ENCODE measurements around the gene RXRB. TPM values are rescaled to one million over a fixed set of nuclear protein-coding genes. Genes with fewer than 3 reads are reported as not detected.

Gene RXRB
- total and polyA plus RNA-seq, 2 donors (not counting 3 experiments of a cell fraction or from before 2014, with no cell fraction given), result 43.4 to 44.4 TPM

GRCh38 chr6:33185190-33185589 is 15.3 kb downstream of the RXRB start:
- dilution Hi-C loops (cut with MboI; ENCODE audit: extremely low pct_ligation_motif_present, low sequenced_read_pairs), result no loop called here
- no peaks in the 10 kb centered on the region for H4K20me1 ChIP-seq (replicated peaks; ENCODE audit: control insufficient read depth, extremely low read depth, insufficient read depth, low read length)
- no TSS peak for BruUV-seq (replicated peaks)
- H3K9ac ChIP-seq (replicated peaks; ENCODE audit: extremely low read depth, insufficient read depth, low read length), result no peak overlapping the region
- no peaks in the 10 kb centered on the region for H3K9me1 ChIP-seq (replicated peaks; ENCODE audit: control insufficient read depth, extremely low read depth, insufficient read depth, low read length)
- H3K4me1 ChIP-seq (ENCODE audit: control insufficient read depth, extremely low read depth, insufficient read depth, low read length), result peaks cover 7% of the 10 kb centered on the region
- no peaks in the 10 kb centered on the region for H3K79me2 ChIP-seq (ENCODE audit: control insufficient read depth, insufficient read depth, low read length)
- H3K27me3 ChIP-seq (ENCODE audit: control insufficient read depth in 2 of 2, insufficient read depth in 2 of 2, low read length in 2 of 2), result peaks cover 0 to 11% of the 10 kb centered on the region in 2 experiments
- CTCF ChIA-PET, result no interaction called here
- DNase-seq (ENCODE audit: low read depth, low spot score) (no peak), FAIRE-seq (no peak)
- H3K4me2 ChIP-seq (ENCODE audit: insufficient read depth, low read length), result no peak overlapping the region
- H3K9me3 ChIP-seq (replicated peaks; ENCODE audit: control insufficient read depth, insufficient read depth, low read length), result no peaks in the 10 kb centered on the region
- no peak overlapping the region for H3K4me3 ChIP-seq (replicated peaks in 1 of 3; ENCODE audit: insufficient read depth in 1 of 3, low read depth in 1 of 3, low read length in 3 of 3)
- no peak overlapping the region for H2AFZ ChIP-seq (ENCODE audit: low read depth, low read length)
- intact Hi-C loops (cut with micrococcal nuclease), result no loop called here
- H3K27ac ChIP-seq (ENCODE audit: insufficient read depth, low read depth, low read length), result no peak overlapping the region
- no peaks in the 10 kb centered on the region for H3K36me3 ChIP-seq (ENCODE audit: control insufficient read depth in 2 of 2, extremely low read depth in 1 of 2, insufficient read depth in 2 of 2, low read length in 2 of 2)
- no peak for TF ChIP-seq MAX (IDR thresholded peaks at IDR 0.05; ENCODE audit: insufficient read depth, insufficient read length)
- no peak for TF ChIP-seq EZH2 (IDR thresholded peaks at IDR 0.05; ENCODE audit: borderline replicate concordance, low read depth, low read length, severe bottlenecking)
- TF ChIP-seq GATA2 (IDR thresholded peaks at IDR 0.05; ENCODE audit: insufficient read depth, insufficient read length, low read depth, low read length), result no peak
- POLR2A ChIA-PET, result no interaction called here

- intact Hi-C loops (cut with micrococcal nuclease), result no loop called here
- peak overlapping the region; percentile 98 for H2AFZ ChIP-seq (ENCODE audit: low read depth, low read length)
- dilution Hi-C loops (cut with MboI; ENCODE audit: extremely low pct_ligation_motif_present, low sequenced_read_pairs), result no loop called here
- ChIA-PET POLR2A (interaction anchor here (0.6 kb wide), 1 partner anchor 117 kb away, joined by 4 read pairs; no protein-coding TSS in a partner anchor), CTCF (no interaction called here)
- H3K36me3 ChIP-seq (ENCODE audit: control insufficient read depth in 2 of 2, extremely low read depth in 1 of 2, insufficient read depth in 2 of 2, low read length in 2 of 2), result no peaks in the 10 kb centered on the region
- no peak overlapping the region for H3K9ac ChIP-seq (replicated peaks; ENCODE audit: extremely low read depth, insufficient read depth, low read length)
- H3K4me1 ChIP-seq (ENCODE audit: control insufficient read depth, extremely low read depth, insufficient read depth, low read length), result peaks cover 7% of the 10 kb centered on the region
- H4K20me1 ChIP-seq (replicated peaks; ENCODE audit: control insufficient read depth, extremely low read depth, insufficient read depth, low read length), result no peaks in the 10 kb centered on the region
- BruUV-seq (replicated peaks), result no TSS peak
- FAIRE-seq, result peak; percentile 43
- H3K4me2 ChIP-seq (ENCODE audit: insufficient read depth, low read length), result no peak overlapping the region
- no peak overlapping the region for H3K27ac ChIP-seq (ENCODE audit: insufficient read depth, low read depth, low read length)
- H3K27me3 ChIP-seq (ENCODE audit: control insufficient read depth in 2 of 2, insufficient read depth in 2 of 2, low read length in 2 of 2), result peaks cover 0 to 7% of the 10 kb centered on the region in 2 experiments
- no peaks in the 10 kb centered on the region for H3K79me2 ChIP-seq (ENCODE audit: control insufficient read depth, insufficient read depth, low read length)
- H3K9me1 ChIP-seq (replicated peaks; ENCODE audit: control insufficient read depth, extremely low read depth, insufficient read depth, low read length), result no peaks in the 10 kb centered on the region
- no peak overlapping the region for H3K4me3 ChIP-seq (replicated peaks in 1 of 3; ENCODE audit: insufficient read depth in 1 of 3, low read depth in 1 of 3, low read length in 3 of 3)
- TF ChIP-seq POLR2AphosphoS5 (IDR thresholded peaks at IDR 0.05; ENCODE audit: insufficient read depth, low read depth, low read length) (no peak), MAX (IDR thresholded peaks at IDR 0.05; ENCODE audit: insufficient read depth, insufficient read length) (no peak), FOS (IDR thresholded peaks at IDR 0.05; ENCODE audit: borderline replicate concordance, insufficient read depth, low read length) (no peak), EZH2 (IDR thresholded peaks at IDR 0.05; ENCODE audit: borderline replicate concordance, low read depth, low read length, severe bottlenecking) (no peak), GATA2 (IDR thresholded peaks at IDR 0.05; ENCODE audit: insufficient read depth, insufficient read length, low read depth, low read length) (no peak), JUN (IDR thresholded peaks at IDR 0.05; ENCODE audit: borderline replicate concordance, insufficient read depth, insufficient read length, low read depth) (no peak), CTCF (IDR thresholded peaks at IDR 0.05; ENCODE audit: extremely low read depth in 1 of 2, insufficient read depth in 1 of 2, low read depth in 1 of 2, low read length in 2 of 2) (no peak), MYC (IDR thresholded peaks at IDR 0.05; ENCODE audit: low read depth, low read length) (no peak), POLR2A (IDR thresholded peaks at IDR 0.05; ENCODE audit: low read depth, low read length) (no peak)
- H3K9me3 ChIP-seq (replicated peaks; ENCODE audit: control insufficient read depth, insufficient read depth, low read length), result no peaks in the 10 kb centered on the region
- DNase-seq (ENCODE audit: low read depth, low spot score), result no peak
Measured at GRCh38 chr6:33183071-33183683, 17.3 kb downstream of the RXRB start.
